CD14-positive monocyte (primary cell): ENCODE measurements around the gene WDFY3. TPM values are rescaled to one million over a fixed set of nuclear protein-coding genes. Genes with fewer than 3 reads are reported as not detected.

ENCODE experiments used
- DNase-seq, 3 donors: peaks; one replicate each; pipeline ENCODE4 v3.0.0-alpha.2; 2011 to 2022
- H2AFZ ChIP-seq: 2 replicates; pipeline ENCODE4 v1.6.0; 2012; ENCODE audit warnings: mild to moderate bottlenecking, low read depth, low read length, inconsistent platforms; ENCODE audit not compliant: insufficient read depth, poor library complexity, severe bottlenecking
- H3K27ac ChIP-seq, 2 donors: 1 replicate in 1 of 2; 2 replicates in 1 of 2; pipeline ENCODE4 v1.5.1; 2012 to 2013; ENCODE audit warnings: low read length in 2 of 2, control low read depth in 1 of 2, inconsistent platforms in 1 of 2, low read depth in 1 of 2, mild to moderate bottlenecking in 1 of 2
- H3K27me3 ChIP-seq, 2 donors: one replicate each; pipeline versions ENCODE4 v1.6.0 to v1.6.1; 2011 to 2013; ENCODE audit warnings: low read length in 2 of 2; ENCODE audit not compliant: control insufficient read depth in 2 of 2, insufficient read depth in 2 of 2
- H3K36me3 ChIP-seq, 2 donors: replicated peaks in 1 of 2; 1 replicate in 1 of 2; 2 replicates in 1 of 2; pipeline versions ENCODE4 v1.5.1 to v1.6.1; 2012 to 2013; ENCODE audit warnings: low read length in 2 of 2, control low read depth in 1 of 2, inconsistent platforms in 1 of 2, mild to moderate bottlenecking in 1 of 2; ENCODE audit not compliant: insufficient read depth in 2 of 2, control insufficient read depth in 1 of 2
- H3K4me1 ChIP-seq, 2 donors: 1 replicate in 1 of 2; 2 replicates in 1 of 2; pipeline versions ENCODE4 v1.5.1 to v1.6.1; 2012 to 2013; ENCODE audit warnings: low read length in 2 of 2, control low read depth in 1 of 2, inconsistent platforms in 1 of 2, mild to moderate bottlenecking in 1 of 2, moderate library complexity in 1 of 2; ENCODE audit not compliant: insufficient read depth in 2 of 2, control insufficient read depth in 1 of 2
- H3K4me2 ChIP-seq: replicated peaks from 2 replicates; pipeline ENCODE3; 2012; ENCODE audit warnings: low read length, moderate library complexity, mild to moderate bottlenecking; ENCODE audit not compliant: poor library complexity, severe bottlenecking; ENCODE audit errors: extremely low read depth
- H3K4me3 ChIP-seq, 3 experiments: fragments of 200-600 bp in 1 of 3; sonication (generic) in 1 of 3; replicated peaks in 1 of 3; 1 replicate in 2 of 3; 2 replicates in 1 of 3; pipeline ENCODE4 v1.5.1; 2011 to 2013; ENCODE audit warnings: low read length in 3 of 3, mild to moderate bottlenecking in 3 of 3, control low read depth in 2 of 3, low read depth in 2 of 3, inconsistent platforms in 1 of 3, moderate library complexity in 1 of 3
- H3K79me2 ChIP-seq: 2 replicates; pipeline ENCODE4 v1.6.0; 2012; ENCODE audit warnings: mild to moderate bottlenecking, control low read depth, inconsistent platforms, low read length, moderate library complexity; ENCODE audit not compliant: insufficient read depth
- H3K9ac ChIP-seq: 2 replicates; pipeline ENCODE4 v1.6.0; 2017; ENCODE audit warnings: low read length, mild to moderate bottlenecking; ENCODE audit not compliant: insufficient read depth, poor library complexity, severe bottlenecking
- H3K9me3 ChIP-seq, 2 donors: replicated peaks in 1 of 2; 1 replicate in 1 of 2; 2 replicates in 1 of 2; pipeline versions ENCODE4 v1.5.1 to v1.6.1; 2012 to 2013; ENCODE audit warnings: low read length in 2 of 2, control low read depth in 1 of 2; ENCODE audit not compliant: control insufficient read depth in 1 of 2, insufficient read depth in 1 of 2
- H4K20me1 ChIP-seq: 2 replicates; pipeline ENCODE4 v1.6.0; 2012; ENCODE audit warnings: mild to moderate bottlenecking, low read length, control low read depth, moderate library complexity; ENCODE audit not compliant: insufficient read depth
- H3K27ac Mint-ChIP-seq, 7 donors: one replicate each; pipeline ENCODE4 v1.8.0; 2020; ENCODE audit warnings: mild to moderate bottlenecking in 7 of 7, mixed read lengths in 7 of 7, moderate library complexity in 6 of 7, inconsistent platforms in 2 of 7
- H3K27me3 Mint-ChIP-seq, 3 donors: one replicate each; pipeline ENCODE4 v1.8.0; 2021 to 2022; ENCODE audit warnings: low read depth in 3 of 3, mild to moderate bottlenecking in 3 of 3, mixed read lengths in 3 of 3, moderate library complexity in 3 of 3, inconsistent platforms in 1 of 3
- H3K36me3 Mint-ChIP-seq, 2 donors: one replicate each; pipeline ENCODE4 v1.8.0; 2020; ENCODE audit warnings: mixed read lengths in 2 of 2, inconsistent platforms in 1 of 2, mild to moderate bottlenecking in 1 of 2
- H3K4me1 Mint-ChIP-seq: one replicate; pipeline ENCODE4 v1.8.0; 2020; ENCODE audit warnings: mild to moderate bottlenecking, mixed read lengths
- H3K4me3 Mint-ChIP-seq, 2 donors: one replicate each; pipeline ENCODE4 v1.8.0; 2020; ENCODE audit warnings: mild to moderate bottlenecking in 2 of 2, mixed read lengths in 2 of 2, moderate library complexity in 1 of 2
- H3K9me3 Mint-ChIP-seq, 7 donors: one replicate each; pipeline ENCODE4 v1.8.0; 2020 to 2022; ENCODE audit warnings: mixed read lengths in 7 of 7, mild to moderate bottlenecking in 6 of 7, moderate library complexity in 6 of 7, inconsistent platforms in 2 of 7
- WGBS: methylation state at CpG from one replicate; pipeline ENCODE4 v1.1.5; 2013; ENCODE audit warnings: missing lambda C conversion rate; ENCODE audit not compliant: insufficient coverage; 5-methylcytosine and 5-hydroxymethylcytosine counted together
- intact Hi-C, 2 donors: fragments of 100-400 bp; cut with micrococcal nuclease; formaldehyde crosslinking; loops; one replicate each; pipeline versions ENCODE4 v1.15.0 to v1.15.1; 2023
- polyA plus RNA-seq, 3 donors: library from polyadenylated mRNA; depleted of rRNA in 1 of 3; unstranded in 2 of 3; stranded (reverse) in 1 of 3; fragments of 300-500 nt in 2 of 3; fragments of >200 nt in 1 of 3; fragmentation: Illumina TruSeq in 2 of 3; gene quantifications; 1 replicate in 2 of 3; 2 replicates in 1 of 3; pipeline ENCODE4 v1.2.3, GENCODE V29; 2012 to 2021
- TF ChIP-seq, protein P1 (sequence below): fragments of 200-600 bp; IDR thresholded peaks from one replicate; pipeline ENCODE4 v1.8.0; 2022; ENCODE audit warnings: antibody characterized with exemption, mild to moderate bottlenecking

The WDFY3 gene
- polyA plus RNA-seq, 3 donors = 5.6 to 35.5 (median 5.9) TPM

- peaks cover 74% of the 10 kb centered on the region for H3K79me2 ChIP-seq
- intact Hi-C loops = no loop called here
Measured at GRCh38 chr4:84917869-84918600, 48.5 kb downstream of the WDFY3 start.

DNA sequence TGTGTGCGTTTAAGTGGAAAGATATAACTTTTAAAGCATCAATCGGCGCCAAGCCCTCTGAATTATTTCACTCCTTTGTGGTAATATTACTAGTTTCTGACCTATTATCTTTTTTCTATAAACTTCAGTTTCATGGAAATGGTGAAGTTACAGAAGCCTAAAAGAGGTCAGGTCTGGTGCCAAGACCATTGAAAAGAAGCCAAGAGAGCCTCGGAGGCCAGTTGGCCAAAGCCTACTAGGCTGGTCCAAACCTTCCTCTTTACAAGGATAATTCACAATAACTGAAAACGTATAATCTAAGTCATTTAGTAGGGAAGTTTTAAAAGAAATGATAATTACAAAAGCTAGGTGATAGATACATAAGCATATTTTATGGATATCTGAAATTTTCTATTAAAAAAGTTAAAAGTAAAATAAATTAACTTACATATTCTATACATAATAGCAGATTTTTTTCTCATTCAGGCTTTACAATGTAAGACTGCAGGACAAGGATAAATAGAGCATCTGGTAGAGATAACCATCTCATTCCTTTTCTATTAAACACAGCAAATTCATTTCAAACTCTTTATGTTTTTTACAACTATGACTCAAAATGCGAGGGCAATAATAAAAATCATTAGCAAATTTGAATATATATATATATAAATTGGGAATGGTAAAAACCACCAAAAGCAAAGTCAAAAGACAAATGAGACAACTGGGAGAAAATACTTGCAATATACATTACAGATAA is 49.2 kb downstream of the WDFY3 start:
- H3K4me3 ChIP-seq = no peak overlapping the region
- no peak for DNase-seq
- peaks cover 0 to 4% (median 0%) of the 10 kb centered on the region in 7 donors for H3K9me3 Mint-ChIP-seq

More at GRCh38 chr4:84917869-84918600, 48.5 kb downstream of the WDFY3 start:
- peaks cover 17 to 42% of the 10 kb centered on the region in 2 donors for H3K4me1 ChIP-seq
- H3K9me3 ChIP-seq = no peaks in the 10 kb centered on the region
- H2AFZ ChIP-seq = no peak overlapping the region
- H3K4me2 ChIP-seq = no peak overlapping the region
- no peak overlapping the region for H3K4me3 Mint-ChIP-seq
- no peak overlapping the region for H3K27ac Mint-ChIP-seq
- no peak overlapping the region for H3K4me3 ChIP-seq
- H3K36me3 Mint-ChIP-seq = peaks cover 21 to 32% of the 10 kb centered on the region in 2 donors
- no peaks in the 10 kb centered on the region for H3K27me3 ChIP-seq
- DNase-seq = no peak
- H3K9ac ChIP-seq = no peak overlapping the region
- no peak overlapping the region for H3K27ac ChIP-seq
- H3K27me3 Mint-ChIP-seq = no peaks in the 10 kb centered on the region
- TF ChIP-seq, protein P1, sequence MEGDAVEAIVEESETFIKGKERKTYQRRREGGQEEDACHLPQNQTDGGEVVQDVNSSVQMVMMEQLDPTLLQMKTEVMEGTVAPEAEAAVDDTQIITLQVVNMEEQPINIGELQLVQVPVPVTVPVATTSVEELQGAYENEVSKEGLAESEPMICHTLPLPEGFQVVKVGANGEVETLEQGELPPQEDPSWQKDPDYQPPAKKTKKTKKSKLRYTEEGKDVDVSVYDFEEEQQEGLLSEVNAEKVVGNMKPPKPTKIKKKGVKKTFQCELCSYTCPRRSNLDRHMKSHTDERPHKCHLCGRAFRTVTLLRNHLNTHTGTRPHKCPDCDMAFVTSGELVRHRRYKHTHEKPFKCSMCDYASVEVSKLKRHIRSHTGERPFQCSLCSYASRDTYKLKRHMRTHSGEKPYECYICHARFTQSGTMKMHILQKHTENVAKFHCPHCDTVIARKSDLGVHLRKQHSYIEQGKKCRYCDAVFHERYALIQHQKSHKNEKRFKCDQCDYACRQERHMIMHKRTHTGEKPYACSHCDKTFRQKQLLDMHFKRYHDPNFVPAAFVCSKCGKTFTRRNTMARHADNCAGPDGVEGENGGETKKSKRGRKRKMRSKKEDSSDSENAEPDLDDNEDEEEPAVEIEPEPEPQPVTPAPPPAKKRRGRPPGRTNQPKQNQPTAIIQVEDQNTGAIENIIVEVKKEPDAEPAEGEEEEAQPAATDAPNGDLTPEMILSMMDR = no peak
- peaks cover 64% of the 10 kb centered on the region for H3K4me1 Mint-ChIP-seq
- peaks cover 97% of the 10 kb centered on the region for H4K20me1 ChIP-seq
- peaks cover 0 to 4% (median 2%) of the 10 kb centered on the region in 7 donors for H3K9me3 Mint-ChIP-seq
- H3K36me3 ChIP-seq = peaks cover 4 to 13% of the 10 kb centered on the region in 2 donors
- 100% methylated on average over 1 of the region's 3 CpGs for WGBS

More for the DNA sequence above, 49.2 kb downstream of the WDFY3 start:
- no peaks in the 10 kb centered on the region for H3K27me3 ChIP-seq
- H3K4me1 ChIP-seq = peaks cover 17 to 42% of the 10 kb centered on the region in 2 donors
- H3K9ac ChIP-seq = no peak overlapping the region
- peaks cover 66% of the 10 kb centered on the region for H3K4me1 Mint-ChIP-seq
- no peak overlapping the region for H2AFZ ChIP-seq
- no CpG with 5 or more reads among the region's 6 CpGs for WGBS
- H4K20me1 ChIP-seq = peaks cover 97% of the 10 kb centered on the region
- no peaks in the 10 kb centered on the region for H3K9me3 ChIP-seq
- H3K36me3 ChIP-seq = peaks cover 4 to 10% of the 10 kb centered on the region in 2 donors
- H3K27ac ChIP-seq = no peak overlapping the region
- H3K36me3 Mint-ChIP-seq = peaks cover 21 to 31% of the 10 kb centered on the region in 2 donors
- H3K79me2 ChIP-seq = peaks cover 75% of the 10 kb centered on the region
- no peak overlapping the region for H3K4me3 Mint-ChIP-seq
- H3K4me2 ChIP-seq = no peak overlapping the region
- intact Hi-C loops = no loop called here
- TF ChIP-seq, protein P1 = no peak
- no peak overlapping the region for H3K27ac Mint-ChIP-seq
- no peaks in the 10 kb centered on the region for H3K27me3 Mint-ChIP-seq
